ENCODE results near the gene STPG3. TPM values are rescaled to one million over a fixed set of nuclear protein-coding genes. Genes with fewer than 3 reads are reported as not detected.

Gene STPG3
- total and polyA plus RNA-seq, 9 of the 15 experiments (the other 6 are each of a cell fraction or from before 2014, with no cell fraction given): not detected

GRCh38 chr9:137302449-137303150, 51.5 kb downstream of the STPG3 start (continued):
- TF ChIP-seq NR2C1 (IDR thresholded peaks at IDR 0.05) (no peak), NR2C1 (tag; IDR thresholded peaks at IDR 0.05) (no peak), ZKSCAN3 (CRISPR knock-in tag; IDR thresholded peaks at IDR 0.05) (no peak), NCOA4 (IDR thresholded peaks at IDR 0.05; ENCODE audit: partially characterized antibody) (no peak), ARNT (IDR thresholded peaks at IDR 0.05) (no peak), HSF4 (CRISPR knock-in tag; IDR thresholded peaks at IDR 0.05; ENCODE audit: borderline replicate concordance) (no peak)
- TF ChIP-seq, protein P1, sequence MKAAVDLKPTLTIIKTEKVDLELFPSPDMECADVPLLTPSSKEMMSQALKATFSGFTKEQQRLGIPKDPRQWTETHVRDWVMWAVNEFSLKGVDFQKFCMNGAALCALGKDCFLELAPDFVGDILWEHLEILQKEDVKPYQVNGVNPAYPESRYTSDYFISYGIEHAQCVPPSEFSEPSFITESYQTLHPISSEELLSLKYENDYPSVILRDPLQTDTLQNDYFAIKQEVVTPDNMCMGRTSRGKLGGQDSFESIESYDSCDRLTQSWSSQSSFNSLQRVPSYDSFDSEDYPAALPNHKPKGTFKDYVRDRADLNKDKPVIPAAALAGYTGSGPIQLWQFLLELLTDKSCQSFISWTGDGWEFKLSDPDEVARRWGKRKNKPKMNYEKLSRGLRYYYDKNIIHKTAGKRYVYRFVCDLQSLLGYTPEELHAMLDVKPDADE (conservative IDR thresholded peaks at IDR 0.05; ENCODE audit: control insufficient read depth, low read depth, low read length): no peak
- TF ChIP-seq, protein P2, sequence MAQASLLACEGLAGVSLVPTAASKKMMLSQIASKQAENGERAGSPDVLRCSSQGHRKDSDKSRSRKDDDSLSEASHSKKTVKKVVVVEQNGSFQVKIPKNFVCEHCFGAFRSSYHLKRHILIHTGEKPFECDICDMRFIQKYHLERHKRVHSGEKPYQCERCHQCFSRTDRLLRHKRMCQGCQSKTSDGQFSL (CRISPR knock-in tag; IDR thresholded peaks at IDR 0.05): peak; percentile 69
- TF ChIP-seq, protein P2 (tag; IDR thresholded peaks at IDR 0.05): no peak
- TF ChIP-seq, protein P3, sequence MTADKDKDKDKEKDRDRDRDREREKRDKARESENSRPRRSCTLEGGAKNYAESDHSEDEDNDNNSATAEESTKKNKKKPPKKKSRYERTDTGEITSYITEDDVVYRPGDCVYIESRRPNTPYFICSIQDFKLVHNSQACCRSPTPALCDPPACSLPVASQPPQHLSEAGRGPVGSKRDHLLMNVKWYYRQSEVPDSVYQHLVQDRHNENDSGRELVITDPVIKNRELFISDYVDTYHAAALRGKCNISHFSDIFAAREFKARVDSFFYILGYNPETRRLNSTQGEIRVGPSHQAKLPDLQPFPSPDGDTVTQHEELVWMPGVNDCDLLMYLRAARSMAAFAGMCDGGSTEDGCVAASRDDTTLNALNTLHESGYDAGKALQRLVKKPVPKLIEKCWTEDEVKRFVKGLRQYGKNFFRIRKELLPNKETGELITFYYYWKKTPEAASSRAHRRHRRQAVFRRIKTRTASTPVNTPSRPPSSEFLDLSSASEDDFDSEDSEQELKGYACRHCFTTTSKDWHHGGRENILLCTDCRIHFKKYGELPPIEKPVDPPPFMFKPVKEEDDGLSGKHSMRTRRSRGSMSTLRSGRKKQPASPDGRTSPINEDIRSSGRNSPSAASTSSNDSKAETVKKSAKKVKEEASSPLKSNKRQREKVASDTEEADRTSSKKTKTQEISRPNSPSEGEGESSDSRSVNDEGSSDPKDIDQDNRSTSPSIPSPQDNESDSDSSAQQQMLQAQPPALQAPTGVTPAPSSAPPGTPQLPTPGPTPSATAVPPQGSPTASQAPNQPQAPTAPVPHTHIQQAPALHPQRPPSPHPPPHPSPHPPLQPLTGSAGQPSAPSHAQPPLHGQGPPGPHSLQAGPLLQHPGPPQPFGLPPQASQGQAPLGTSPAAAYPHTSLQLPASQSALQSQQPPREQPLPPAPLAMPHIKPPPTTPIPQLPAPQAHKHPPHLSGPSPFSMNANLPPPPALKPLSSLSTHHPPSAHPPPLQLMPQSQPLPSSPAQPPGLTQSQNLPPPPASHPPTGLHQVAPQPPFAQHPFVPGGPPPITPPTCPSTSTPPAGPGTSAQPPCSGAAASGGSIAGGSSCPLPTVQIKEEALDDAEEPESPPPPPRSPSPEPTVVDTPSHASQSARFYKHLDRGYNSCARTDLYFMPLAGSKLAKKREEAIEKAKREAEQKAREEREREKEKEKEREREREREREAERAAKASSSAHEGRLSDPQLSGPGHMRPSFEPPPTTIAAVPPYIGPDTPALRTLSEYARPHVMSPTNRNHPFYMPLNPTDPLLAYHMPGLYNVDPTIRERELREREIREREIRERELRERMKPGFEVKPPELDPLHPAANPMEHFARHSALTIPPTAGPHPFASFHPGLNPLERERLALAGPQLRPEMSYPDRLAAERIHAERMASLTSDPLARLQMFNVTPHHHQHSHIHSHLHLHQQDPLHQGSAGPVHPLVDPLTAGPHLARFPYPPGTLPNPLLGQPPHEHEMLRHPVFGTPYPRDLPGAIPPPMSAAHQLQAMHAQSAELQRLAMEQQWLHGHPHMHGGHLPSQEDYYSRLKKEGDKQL (CRISPR knock-in tag; IDR thresholded peaks at IDR 0.05; ENCODE audit: borderline replicate concordance): no peak
- TF ChIP-seq, protein P4, sequence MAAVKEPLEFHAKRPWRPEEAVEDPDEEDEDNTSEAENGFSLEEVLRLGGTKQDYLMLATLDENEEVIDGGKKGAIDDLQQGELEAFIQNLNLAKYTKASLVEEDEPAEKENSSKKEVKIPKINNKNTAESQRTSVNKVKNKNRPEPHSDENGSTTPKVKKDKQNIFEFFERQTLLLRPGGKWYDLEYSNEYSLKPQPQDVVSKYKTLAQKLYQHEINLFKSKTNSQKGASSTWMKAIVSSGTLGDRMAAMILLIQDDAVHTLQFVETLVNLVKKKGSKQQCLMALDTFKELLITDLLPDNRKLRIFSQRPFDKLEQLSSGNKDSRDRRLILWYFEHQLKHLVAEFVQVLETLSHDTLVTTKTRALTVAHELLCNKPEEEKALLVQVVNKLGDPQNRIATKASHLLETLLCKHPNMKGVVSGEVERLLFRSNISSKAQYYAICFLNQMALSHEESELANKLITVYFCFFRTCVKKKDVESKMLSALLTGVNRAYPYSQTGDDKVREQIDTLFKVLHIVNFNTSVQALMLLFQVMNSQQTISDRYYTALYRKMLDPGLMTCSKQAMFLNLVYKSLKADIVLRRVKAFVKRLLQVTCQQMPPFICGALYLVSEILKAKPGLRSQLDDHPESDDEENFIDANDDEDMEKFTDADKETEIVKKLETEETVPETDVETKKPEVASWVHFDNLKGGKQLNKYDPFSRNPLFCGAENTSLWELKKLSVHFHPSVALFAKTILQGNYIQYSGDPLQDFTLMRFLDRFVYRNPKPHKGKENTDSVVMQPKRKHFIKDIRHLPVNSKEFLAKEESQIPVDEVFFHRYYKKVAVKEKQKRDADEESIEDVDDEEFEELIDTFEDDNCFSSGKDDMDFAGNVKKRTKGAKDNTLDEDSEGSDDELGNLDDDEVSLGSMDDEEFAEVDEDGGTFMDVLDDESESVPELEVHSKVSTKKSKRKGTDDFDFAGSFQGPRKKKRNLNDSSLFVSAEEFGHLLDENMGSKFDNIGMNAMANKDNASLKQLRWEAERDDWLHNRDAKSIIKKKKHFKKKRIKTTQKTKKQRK (IDR thresholded peaks at IDR 0.05; ENCODE audit: borderline replicate concordance, low read depth, low read length): no peak
- TF ChIP-seq, protein P5, sequence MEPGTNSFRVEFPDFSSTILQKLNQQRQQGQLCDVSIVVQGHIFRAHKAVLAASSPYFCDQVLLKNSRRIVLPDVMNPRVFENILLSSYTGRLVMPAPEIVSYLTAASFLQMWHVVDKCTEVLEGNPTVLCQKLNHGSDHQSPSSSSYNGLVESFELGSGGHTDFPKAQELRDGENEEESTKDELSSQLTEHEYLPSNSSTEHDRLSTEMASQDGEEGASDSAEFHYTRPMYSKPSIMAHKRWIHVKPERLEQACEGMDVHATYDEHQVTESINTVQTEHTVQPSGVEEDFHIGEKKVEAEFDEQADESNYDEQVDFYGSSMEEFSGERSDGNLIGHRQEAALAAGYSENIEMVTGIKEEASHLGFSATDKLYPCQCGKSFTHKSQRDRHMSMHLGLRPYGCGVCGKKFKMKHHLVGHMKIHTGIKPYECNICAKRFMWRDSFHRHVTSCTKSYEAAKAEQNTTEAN (CRISPR knock-in tag; IDR thresholded peaks at IDR 0.05): no peak
